Esophagus muscularis mucosa (tissue), 4 donors: ENCODE results near the gene CTRL. TPM values are rescaled to one million over a fixed set of nuclear protein-coding genes. Genes with fewer than 3 reads are reported as not detected.

Experiments used
- DNase-seq: peaks from one replicate; pipeline ENCODE4 v3.0.0-alpha.2; 2017; ENCODE audit errors: extremely low spot score
- H3K27ac ChIP-seq, 4 donors: fragments of 200-600 bp; sonication (generic); replicated peaks in 1 of 4; 1 replicate in 3 of 4; 2 replicates in 1 of 4; pipeline ENCODE4 v1.5.1; 2016 to 2019; ENCODE audit warnings: mild to moderate bottlenecking in 1 of 4
- H3K27me3 ChIP-seq, 4 donors: fragments of 200-600 bp; sonication (generic); one replicate each; pipeline versions ENCODE4 v1.5.1 to v1.6.0; 2016 to 2019
- H3K36me3 ChIP-seq, 4 donors: fragments of 200-600 bp; sonication (generic); one replicate each; pipeline ENCODE4 v1.5.1; 2016 to 2019
- H3K4me1 ChIP-seq, 4 donors: fragments of 200-600 bp; sonication (generic); one replicate each; pipeline ENCODE4 v1.5.1; 2016 to 2019
- H3K4me3 ChIP-seq, 4 donors: fragments of 200-600 bp; sonication (generic); 1 replicate in 2 of 4; 2 replicates in 2 of 4; pipeline ENCODE4 v1.5.1; 2016 to 2019; ENCODE audit warnings: mild to moderate bottlenecking in 4 of 4, moderate library complexity in 1 of 4
- H3K9me3 ChIP-seq, 4 donors: fragments of 200-600 bp; sonication (generic); 1 replicate in 3 of 4; 2 replicates in 1 of 4; pipeline ENCODE4 v1.5.1; 2016 to 2019
- CTCF ChIP-seq, 3 experiments: fragments of 200-600 bp in 2 of 3; fragments of 450-650 bp in 1 of 3; sonication (generic) in 2 of 3; IDR thresholded peaks; one replicate each; pipeline ENCODE4 v1.5.1; 2017 to 2019; ENCODE audit warnings: antibody characterized with exemption in 3 of 3, mild to moderate bottlenecking in 2 of 3, moderate library complexity in 1 of 3
- EP300 ChIP-seq: sonication (generic); formaldehyde crosslinking; IDR thresholded peaks from one replicate; pipeline ENCODE4 v1.6.1; 2017; ENCODE audit warnings: antibody characterized with exemption
- POLR2A ChIP-seq: fragments of 450-650 bp; IDR thresholded peaks from one replicate; pipeline ENCODE4 v1.6.1; 2017; ENCODE audit warnings: antibody characterized with exemption, moderate library complexity, mild to moderate bottlenecking, low read depth
- POLR2AphosphoS5 ChIP-seq, 2 donors: sonication (generic); formaldehyde crosslinking; IDR thresholded peaks; one replicate each; pipeline ENCODE4 v1.6.1; 2017; ENCODE audit warnings: antibody characterized with exemption in 2 of 2
- WGBS: methylation state at CpG from one replicate; pipeline ENCODE4 v1.1.5; 2018; 5-methylcytosine and 5-hydroxymethylcytosine counted together
- intact Hi-C: fragments of 100-400 bp; cut with DNase I; formaldehyde crosslinking; loops from one replicate; pipeline ENCODE4 v1.15.1; 2023
- total RNA-seq, 4 donors: library from RNA; depleted of rRNA; stranded (reverse); fragments of >200 nt; gene quantifications; one replicate each; pipeline versions ENCODE4 v1.1.0 to v1.2.1, GENCODE V29; 2016

CTRL gene
- total RNA-seq, 4 donors from 2014 or later, result 0.80 to 1.1 (median 0.99) TPM; not detected in 1

GRCh38 chr16:67932462-67932840, 789 bp upstream of the CTRL start:
- Histone ChIP-seq H3K4me1 (peaks cover 19 to 41% (median 31%) of the 10 kb centered on the region in 4 donors), H3K36me3 (peaks cover 7 to 59% (median 54%) of the 10 kb centered on the region in 4 donors), H3K9me3 (no peaks in the 10 kb centered on the region), H3K27me3 (no peaks in the 10 kb centered on the region), H3K27ac (no peak overlapping the region), H3K4me3 (no peak overlapping the region)
- intact Hi-C loops, result no loop called here
- TF ChIP-seq CTCF (IDR thresholded peaks at IDR 0.05), result no peak
- no peak for TF ChIP-seq POLR2A
- no peak for TF ChIP-seq EP300
- TF ChIP-seq POLR2AphosphoS5 (IDR thresholded peaks at IDR 0.05), result no peak
- WGBS, result 90% methylated on average over 2 of the region's 4 CpGs
- no peak for DNase-seq

- TF ChIP-seq POLR2AphosphoS5 (IDR thresholded peaks at IDR 0.05) (no peak), EP300 (no peak), POLR2A (no peak), CTCF (IDR thresholded peaks at IDR 0.05) (no peak)
- no peak overlapping the region for H3K27ac ChIP-seq
- DNase-seq, result no peak
- H3K4me1 ChIP-seq, result peaks cover 20 to 50% (median 36%) of the 10 kb centered on the region in 4 donors
- no peak overlapping the region for H3K4me3 ChIP-seq
- H3K9me3 ChIP-seq, result no peaks in the 10 kb centered on the region
- 93% methylated on average over 17 of the region's 17 CpGs for WGBS
- intact Hi-C loops, result no loop called here
- no peaks in the 10 kb centered on the region for H3K27me3 ChIP-seq
- peaks cover 11 to 65% (median 61%) of the 10 kb centered on the region in 4 donors for H3K36me3 ChIP-seq
Measured at GRCh38 chr16:67930678-67931211, 917 bp downstream of the CTRL start.

GRCh38 chr16:67930191-67930590, 1.5 kb downstream of the CTRL start:
- TF ChIP-seq POLR2A, result no peak
- no peak for TF ChIP-seq POLR2AphosphoS5 (IDR thresholded peaks at IDR 0.05)
- TF ChIP-seq EP300, result no peak
- no peak for TF ChIP-seq CTCF (IDR thresholded peaks at IDR 0.05)
- Histone ChIP-seq H3K9me3 (no peaks in the 10 kb centered on the region), H3K27ac (no peak overlapping the region), H3K4me1 (peaks cover 17 to 52% (median 38%) of the 10 kb centered on the region in 4 donors), H3K4me3 (no peak overlapping the region), H3K27me3 (no peaks in the 10 kb centered on the region), H3K36me3 (peaks cover 11 to 65% (median 61%) of the 10 kb centered on the region in 4 donors)
- no peak for DNase-seq
- WGBS, result 96% methylated on average over 13 of the region's 14 CpGs
- intact Hi-C loops, result no loop called here

GRCh38 chr16:67928561-67929364, 2.9 kb downstream of the CTRL start:
- H3K9me3 ChIP-seq, result no peaks in the 10 kb centered on the region
- H3K36me3 ChIP-seq, result peaks cover 11 to 60% (median 59%) of the 10 kb centered on the region in 4 donors
- no peak for DNase-seq
- peaks cover 12 to 52% (median 38%) of the 10 kb centered on the region in 4 donors for H3K4me1 ChIP-seq
- no peaks in the 10 kb centered on the region for H3K27me3 ChIP-seq
- H3K27ac ChIP-seq, result no peak overlapping the region
- no peak overlapping the region for H3K4me3 ChIP-seq
- WGBS, result 58% methylated on average over 7 of the region's 16 CpGs
- intact Hi-C loops, result loop anchor here (2.0 kb wide), 2 partner anchors 46 to 112 kb away; no protein-coding TSS in a partner anchor
- TF ChIP-seq CTCF (IDR thresholded peaks at IDR 0.05), result peak; percentile 74 to 89 (median 83)
- TF ChIP-seq POLR2AphosphoS5 (IDR thresholded peaks at IDR 0.05), result peak; percentile 6 to 35
- TF ChIP-seq EP300, result no peak
- TF ChIP-seq POLR2A, result no peak
